ENCODE measurements around the gene METTL16.

The METTL16 gene

GRCh38 chr17:2380950-2381649 lies 130.6 kb downstream of the METTL16 start:
- DNase-seq = no peak

- peak in 3 of 56 donors; percentile 5 to 18 (median 11) for DNase-seq
Measured at GRCh38 chr17:2380226-2380922, 131.3 kb downstream of the METTL16 start.

DNA sequence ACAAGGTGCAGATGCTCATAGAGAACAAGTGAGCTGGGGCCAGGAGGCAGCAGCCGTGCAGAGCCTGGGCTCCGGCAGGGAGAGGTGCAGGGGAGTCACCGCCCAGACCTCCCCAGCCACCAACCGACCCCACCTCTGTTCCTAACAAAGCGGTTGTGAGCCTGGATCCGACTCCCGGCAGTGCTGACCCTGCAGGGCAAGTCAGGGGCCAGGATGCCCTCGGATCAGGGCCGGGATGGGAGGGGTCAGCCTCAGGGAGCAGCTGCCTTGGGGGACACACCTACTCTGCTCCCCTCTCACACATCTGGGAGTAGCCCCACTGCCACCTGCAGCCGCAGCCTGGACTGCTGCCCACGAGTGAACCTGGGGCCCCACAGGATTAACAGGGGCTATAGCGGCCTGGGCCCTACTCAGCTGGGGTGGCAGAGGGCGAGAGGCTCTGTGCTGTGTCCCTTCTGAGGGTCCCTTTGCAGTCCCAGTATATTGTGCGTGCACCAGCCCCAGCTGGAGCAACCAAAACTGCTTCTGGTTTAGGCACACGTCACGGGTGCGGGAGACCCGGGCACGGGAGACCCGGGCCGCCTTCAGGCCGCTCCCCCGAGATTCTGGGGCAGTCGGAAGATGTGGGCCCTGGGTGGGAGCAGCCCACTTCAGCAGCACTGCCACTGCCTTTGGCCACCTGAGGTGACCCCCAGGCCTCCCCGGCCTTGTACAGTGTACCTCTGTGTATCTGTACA lies 132.0 kb downstream of the METTL16 start:
- no peak for DNase-seq

GRCh38 chr17:2378905-2379304 lies 132.8 kb downstream of the METTL16 start:
- DNase-seq = no peak

GRCh38 chr17:2377659-2378058 lies 134.0 kb downstream of the METTL16 start:
- peak in 3 of 56 donors; percentile 20 to 33 (median 26) for DNase-seq

DNA sequence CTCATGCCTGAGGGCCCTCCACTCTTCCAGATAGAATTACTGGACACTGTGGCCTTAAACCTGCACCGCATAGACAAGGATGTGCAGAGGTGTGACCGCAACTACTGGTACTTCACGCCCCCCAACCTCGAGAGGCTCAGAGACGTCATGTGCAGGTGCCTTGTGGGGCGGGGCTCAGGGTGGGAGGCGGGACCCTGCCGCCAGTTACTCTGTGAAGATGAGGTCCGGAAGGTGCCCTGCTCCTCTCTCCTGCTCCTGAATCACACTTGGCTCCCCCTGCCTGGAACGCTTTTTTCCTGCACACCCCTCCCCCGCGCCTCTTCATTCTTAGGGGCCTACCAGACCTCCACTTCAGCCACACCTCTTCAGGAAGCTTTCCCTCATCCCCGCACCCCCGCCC lies 135.6 kb downstream of the METTL16 start:
- no peak for DNase-seq

DNA sequence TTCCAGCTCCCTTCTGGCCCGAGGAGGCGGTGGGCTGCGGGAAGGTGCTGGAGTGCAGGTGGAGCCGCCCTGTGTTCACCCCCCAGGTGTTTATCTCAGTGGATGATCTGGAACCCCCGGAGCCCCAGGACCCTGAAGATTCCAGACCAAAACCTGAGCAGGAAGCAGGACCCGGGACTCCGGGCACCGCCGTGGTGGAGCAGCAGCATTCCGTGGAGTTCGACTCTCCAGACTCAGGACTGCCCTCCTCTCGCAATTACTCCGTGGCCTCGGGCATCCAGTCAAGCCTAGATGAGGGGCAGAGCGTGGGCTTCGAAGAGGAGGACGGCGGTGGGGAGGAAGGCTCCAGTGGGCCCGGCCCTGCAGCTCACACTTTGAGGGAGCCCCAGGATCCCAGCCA lies 136.3 kb downstream of the METTL16 start:
- DNase-seq = no peak

GRCh38 chr17:2374549-2375285 lies 137.0 kb downstream of the METTL16 start:
- no peak for DNase-seq

GRCh38 chr17:2373179-2373578 lies 138.5 kb downstream of the METTL16 start:
- DNase-seq = no peak

GRCh38 chr17:2372681-2373080 lies 139.0 kb downstream of the METTL16 start:
- DNase-seq = no peak

GRCh38 chr17:2372180-2372579 lies 139.5 kb downstream of the METTL16 start:
- no peak for DNase-seq

- no peak for DNase-seq
Measured at GRCh38 chr17:2371183-2372130, 140.2 kb downstream of the METTL16 start.

DNA sequence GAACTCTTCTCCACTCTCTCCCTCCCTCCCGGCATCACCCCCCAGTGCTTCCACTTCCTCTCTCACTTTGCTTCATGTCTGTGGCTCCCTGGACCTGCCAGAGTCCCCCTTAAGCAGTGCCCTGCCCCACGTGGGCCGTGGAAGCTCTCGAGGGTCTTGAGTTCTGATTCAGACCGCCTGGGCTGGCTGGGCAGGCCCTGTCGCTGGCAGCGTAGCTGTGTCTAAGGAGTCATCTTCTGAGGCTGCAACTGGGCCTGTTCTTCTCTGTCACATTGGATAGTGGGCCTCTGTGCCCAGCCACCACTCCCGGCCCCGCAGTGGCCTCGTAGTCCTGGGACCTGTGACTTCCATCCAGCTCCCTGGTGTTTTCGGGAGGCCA lies 141.5 kb downstream of the METTL16 start:
- DNase-seq = no peak

- no peak for DNase-seq
Measured at GRCh38 chr17:2369551-2370210, 142.0 kb downstream of the METTL16 start.

- no peak for DNase-seq
Measured at GRCh38 chr17:2369039-2369438, 142.6 kb downstream of the METTL16 start.

DNA sequence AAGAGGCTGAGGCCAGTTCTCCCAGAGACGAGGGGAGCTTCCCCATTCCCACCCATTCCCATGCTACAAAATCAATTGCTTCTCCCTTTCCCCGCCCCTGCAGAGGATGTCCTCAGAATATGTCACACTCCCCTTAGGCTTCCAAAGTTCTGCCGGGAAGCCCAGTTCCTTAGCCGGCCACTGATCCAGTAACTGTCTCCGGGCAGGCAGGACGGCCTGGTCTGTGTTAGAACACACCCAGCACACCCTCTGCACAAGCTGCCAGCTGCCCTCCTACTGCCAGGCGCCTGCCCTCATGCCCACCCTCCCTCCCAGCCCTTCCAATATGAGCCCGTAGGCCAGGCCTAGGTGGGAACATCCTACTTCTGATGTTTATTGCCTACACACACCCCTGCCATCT lies 143.3 kb downstream of the METTL16 start:
- DNase-seq = no peak

- DNase-seq = peak in 10 of 56 donors; percentile 15 to 56 (median 31)
Measured at GRCh38 chr17:2366747-2367494, 144.8 kb downstream of the METTL16 start.
